Prostate gland (tissue), 2 donors: Measurements from ENCODE around the gene CDR2. TPM values are rescaled to one million over a fixed set of nuclear protein-coding genes. Genes with fewer than 3 reads are reported as not detected.
A peak's percentile ranks its signal among the peaks of the same experiment; 100 is the strongest.

Experiments used
- DNase-seq: peaks from one replicate; pipeline ENCODE4 v3.0.0-alpha.2; 2019; ENCODE audit warnings: low spot score
- H3K27ac ChIP-seq, 2 donors: fragments of 200-600 bp; sonication (generic); 2 replicates each; pipeline ENCODE4 v1.5.1; 2017 to 2019
- H3K27me3 ChIP-seq: fragments of 200-600 bp; sonication (generic); replicated peaks from 2 replicates; pipeline ENCODE4 v1.5.1; 2019; ENCODE audit not compliant: insufficient read depth
- H3K36me3 ChIP-seq, 2 donors: fragments of 200-600 bp; sonication (generic); 1 replicate in 1 of 2; 2 replicates in 1 of 2; pipeline versions ENCODE4 v1.5.1 to v1.8.1; 2017 to 2019
- H3K4me1 ChIP-seq: fragments of 200-600 bp; sonication (generic); replicated peaks from 2 replicates; pipeline ENCODE4 v1.5.1; 2019
- H3K4me3 ChIP-seq, 2 donors: fragments of 200-600 bp; sonication (generic); 2 replicates each; pipeline ENCODE4 v1.5.1; 2017 to 2019
- H3K9me3 ChIP-seq: fragments of 200-600 bp; sonication (generic); 2 replicates; pipeline ENCODE4 v1.5.1; 2017
- POLR2A ChIP-seq: fragments of 450-650 bp; IDR thresholded peaks from one replicate; pipeline ENCODE4 v1.6.1; 2016; ENCODE audit warnings: antibody characterized with exemption, mild to moderate bottlenecking
- POLR2AphosphoS5 ChIP-seq: sonication (generic); formaldehyde crosslinking; IDR thresholded peaks from one replicate; pipeline ENCODE4 v1.6.1; 2017; ENCODE audit warnings: antibody characterized with exemption
- WGBS: methylation state at CpG from one replicate; pipeline ENCODE4 v1.1.5; 2018; 5-methylcytosine and 5-hydroxymethylcytosine counted together
- intact Hi-C: fragments of 100-400 bp; cut with DNase I; formaldehyde crosslinking; loops from one replicate; pipeline ENCODE4 v1.14.2; 2022
- total RNA-seq, 2 donors: library from RNA; depleted of rRNA; stranded (reverse); fragments of >200 nt; gene quantifications; one replicate each; pipeline ENCODE4 v1.1.0, GENCODE V29; 2016
- TF ChIP-seq, protein P1 (sequence below), 4 experiments: fragments of 200-600 bp in 2 of 4; fragments of 450-650 bp in 2 of 4; sonication (generic) in 2 of 4; IDR thresholded peaks; 1 replicate in 3 of 4; 2 replicates in 1 of 4; pipeline ENCODE4 v1.5.1; 2016 to 2019; ENCODE audit warnings: antibody characterized with exemption in 4 of 4, mild to moderate bottlenecking in 2 of 4, moderate library complexity in 2 of 4

CDR2 gene
- total RNA-seq, 2 donors from 2014 or later = 24.5 to 31.9 TPM

DNA sequence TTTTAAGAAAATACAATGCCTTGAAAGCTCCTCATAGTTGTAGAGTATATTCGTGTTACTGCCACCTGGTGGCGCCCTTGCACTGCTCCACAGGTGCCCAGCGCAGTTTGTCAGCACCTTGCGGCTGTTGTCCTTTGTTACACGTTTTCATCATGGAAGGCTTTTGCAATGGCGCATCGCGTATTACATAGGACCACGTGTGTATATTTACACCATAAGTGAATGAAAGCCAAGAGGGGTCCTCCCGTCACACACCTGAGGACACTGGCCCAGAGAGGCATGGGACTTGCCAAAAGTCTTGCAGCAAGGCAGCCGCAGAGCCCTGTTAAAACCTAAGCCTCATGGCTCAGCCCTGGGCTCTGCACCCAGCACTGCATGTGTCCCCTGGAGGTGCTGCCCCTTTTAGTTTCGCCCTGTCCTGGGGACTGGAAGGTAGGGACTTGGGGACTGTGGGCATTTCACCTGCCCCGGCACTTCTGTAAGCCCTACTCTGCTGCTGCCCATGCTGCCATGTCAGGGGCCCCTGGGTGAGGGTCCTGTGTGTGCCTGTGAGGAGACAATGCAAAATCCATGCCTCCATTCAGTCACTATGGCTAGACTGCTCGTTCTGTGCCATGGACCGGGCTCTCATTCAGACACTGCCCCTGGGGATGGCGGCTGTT is 52.9 kb downstream of the CDR2 start:
- peaks cover 0 to 14% of the 10 kb centered on the region in 2 donors for H3K36me3 ChIP-seq
- intact Hi-C loops = loop anchor here (5.0 to 10.0 kb wide), 2 partner anchors 51 to 353 kb away; partner anchors contain the start of gene CDR2
- TF ChIP-seq POLR2AphosphoS5 (peak; percentile 43), POLR2A (no peak)
- TF ChIP-seq, protein P1, sequence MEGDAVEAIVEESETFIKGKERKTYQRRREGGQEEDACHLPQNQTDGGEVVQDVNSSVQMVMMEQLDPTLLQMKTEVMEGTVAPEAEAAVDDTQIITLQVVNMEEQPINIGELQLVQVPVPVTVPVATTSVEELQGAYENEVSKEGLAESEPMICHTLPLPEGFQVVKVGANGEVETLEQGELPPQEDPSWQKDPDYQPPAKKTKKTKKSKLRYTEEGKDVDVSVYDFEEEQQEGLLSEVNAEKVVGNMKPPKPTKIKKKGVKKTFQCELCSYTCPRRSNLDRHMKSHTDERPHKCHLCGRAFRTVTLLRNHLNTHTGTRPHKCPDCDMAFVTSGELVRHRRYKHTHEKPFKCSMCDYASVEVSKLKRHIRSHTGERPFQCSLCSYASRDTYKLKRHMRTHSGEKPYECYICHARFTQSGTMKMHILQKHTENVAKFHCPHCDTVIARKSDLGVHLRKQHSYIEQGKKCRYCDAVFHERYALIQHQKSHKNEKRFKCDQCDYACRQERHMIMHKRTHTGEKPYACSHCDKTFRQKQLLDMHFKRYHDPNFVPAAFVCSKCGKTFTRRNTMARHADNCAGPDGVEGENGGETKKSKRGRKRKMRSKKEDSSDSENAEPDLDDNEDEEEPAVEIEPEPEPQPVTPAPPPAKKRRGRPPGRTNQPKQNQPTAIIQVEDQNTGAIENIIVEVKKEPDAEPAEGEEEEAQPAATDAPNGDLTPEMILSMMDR (IDR thresholded peaks at IDR 0.05) = peak; percentile 73 to 93 (median 92)
- no peak overlapping the region for H3K4me3 ChIP-seq
- 38% methylated on average over 16 of the region's 16 CpGs for WGBS
- H3K4me1 ChIP-seq = no peaks in the 10 kb centered on the region
- no peak overlapping the region for H3K27ac ChIP-seq
- no peaks in the 10 kb centered on the region for H3K9me3 ChIP-seq
- peak; percentile 77 for DNase-seq
- H3K27me3 ChIP-seq = no peaks in the 10 kb centered on the region

DNA sequence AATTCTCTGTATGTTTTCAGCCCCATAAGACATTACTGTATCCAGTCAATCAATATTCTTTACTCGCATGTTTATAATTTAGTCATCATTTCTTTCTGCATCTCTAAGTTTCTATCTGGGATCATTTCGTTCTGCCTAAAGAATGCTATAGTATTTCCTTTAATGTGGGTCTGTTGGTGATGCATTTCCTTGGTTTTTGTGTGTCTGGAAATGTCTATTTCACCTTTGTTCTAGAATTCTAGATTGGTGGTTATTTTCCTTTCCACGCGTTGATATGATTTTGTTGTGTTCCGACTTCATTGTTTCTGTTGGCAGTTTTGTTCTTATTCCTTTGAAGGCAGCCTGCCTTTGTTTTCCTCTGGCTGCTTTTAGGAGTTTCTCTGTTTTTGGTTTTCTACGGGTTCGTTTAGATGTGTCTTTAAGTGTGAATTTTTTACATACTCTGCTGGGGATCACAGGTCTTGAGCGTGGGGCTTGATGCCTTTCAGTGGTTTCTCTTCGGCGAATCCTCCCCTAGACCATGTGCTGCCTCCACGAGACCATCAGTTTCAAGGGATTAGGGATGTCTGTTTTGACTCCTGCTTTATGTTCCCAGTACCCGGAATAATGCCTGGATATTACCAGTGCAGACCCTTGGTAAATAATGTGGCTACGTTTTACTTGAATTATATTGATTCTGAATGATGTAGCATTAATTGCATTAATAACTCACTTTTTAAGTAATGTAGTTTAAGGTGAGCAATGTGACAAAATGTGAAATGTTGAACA is 53.7 kb downstream of the CDR2 start:
- H3K27me3 ChIP-seq = no peaks in the 10 kb centered on the region
- H3K4me1 ChIP-seq = no peaks in the 10 kb centered on the region
- H3K36me3 ChIP-seq = peaks cover 0 to 7% of the 10 kb centered on the region in 2 donors
- no peak overlapping the region for H3K4me3 ChIP-seq
- 73% methylated on average over 13 of the region's 13 CpGs for WGBS
- DNase-seq = no peak
- no peaks in the 10 kb centered on the region for H3K9me3 ChIP-seq
- TF ChIP-seq, protein P1 (IDR thresholded peaks at IDR 0.05) = no peak
- TF ChIP-seq POLR2AphosphoS5 (no peak), POLR2A (no peak)
- intact Hi-C loops = loop anchor here (5.0 to 10.0 kb wide), 2 partner anchors 52 to 354 kb away; partner anchors contain the start of gene CDR2
- no peak overlapping the region for H3K27ac ChIP-seq

- no peaks in the 10 kb centered on the region for H3K36me3 ChIP-seq
Measured at GRCh38 chr16:22318690-22319358, 55.6 kb downstream of the CDR2 start.

GRCh38 chr16:22317625-22318024 is 56.8 kb downstream of the CDR2 start:
- H3K36me3 ChIP-seq = no peaks in the 10 kb centered on the region
- H3K4me1 ChIP-seq = peaks cover 5% of the 10 kb centered on the region
- no peaks in the 10 kb centered on the region for H3K27me3 ChIP-seq
- WGBS = 91% methylated on average over 6 of the region's 6 CpGs
- no peak for DNase-seq
- no peak overlapping the region for H3K27ac ChIP-seq
- H3K4me3 ChIP-seq = no peak overlapping the region
- intact Hi-C loops = no loop called here
- TF ChIP-seq, protein P1 (IDR thresholded peaks at IDR 0.05) = no peak
- H3K9me3 ChIP-seq = no peaks in the 10 kb centered on the region

More at GRCh38 chr16:22318690-22319358, 55.6 kb downstream of the CDR2 start:
- no peak overlapping the region for H3K4me3 ChIP-seq
- intact Hi-C loops = no loop called here
- peaks cover 3% of the 10 kb centered on the region for H3K4me1 ChIP-seq
- H3K27me3 ChIP-seq = no peaks in the 10 kb centered on the region
- TF ChIP-seq, protein P1 (IDR thresholded peaks at IDR 0.05) = peak in 3 of 4 experiments; percentile 23 to 42 (median 32)
- no peak for TF ChIP-seq POLR2AphosphoS5
- TF ChIP-seq POLR2A = no peak
- H3K27ac ChIP-seq = no peak overlapping the region
- no peak for DNase-seq
- WGBS = 82% methylated on average over 18 of the region's 18 CpGs
- H3K9me3 ChIP-seq = no peaks in the 10 kb centered on the region
